ENCODE data around the gene HPN. TPM values are rescaled to one million over a fixed set of nuclear protein-coding genes. Genes with fewer than 3 reads are reported as not detected.

HPN gene
- total and polyA plus RNA-seq, 2 of the 13 experiments (the other 11 are each of a cell fraction or from before 2014, with no cell fraction given), result 46.7 to 261 TPM

DNA sequence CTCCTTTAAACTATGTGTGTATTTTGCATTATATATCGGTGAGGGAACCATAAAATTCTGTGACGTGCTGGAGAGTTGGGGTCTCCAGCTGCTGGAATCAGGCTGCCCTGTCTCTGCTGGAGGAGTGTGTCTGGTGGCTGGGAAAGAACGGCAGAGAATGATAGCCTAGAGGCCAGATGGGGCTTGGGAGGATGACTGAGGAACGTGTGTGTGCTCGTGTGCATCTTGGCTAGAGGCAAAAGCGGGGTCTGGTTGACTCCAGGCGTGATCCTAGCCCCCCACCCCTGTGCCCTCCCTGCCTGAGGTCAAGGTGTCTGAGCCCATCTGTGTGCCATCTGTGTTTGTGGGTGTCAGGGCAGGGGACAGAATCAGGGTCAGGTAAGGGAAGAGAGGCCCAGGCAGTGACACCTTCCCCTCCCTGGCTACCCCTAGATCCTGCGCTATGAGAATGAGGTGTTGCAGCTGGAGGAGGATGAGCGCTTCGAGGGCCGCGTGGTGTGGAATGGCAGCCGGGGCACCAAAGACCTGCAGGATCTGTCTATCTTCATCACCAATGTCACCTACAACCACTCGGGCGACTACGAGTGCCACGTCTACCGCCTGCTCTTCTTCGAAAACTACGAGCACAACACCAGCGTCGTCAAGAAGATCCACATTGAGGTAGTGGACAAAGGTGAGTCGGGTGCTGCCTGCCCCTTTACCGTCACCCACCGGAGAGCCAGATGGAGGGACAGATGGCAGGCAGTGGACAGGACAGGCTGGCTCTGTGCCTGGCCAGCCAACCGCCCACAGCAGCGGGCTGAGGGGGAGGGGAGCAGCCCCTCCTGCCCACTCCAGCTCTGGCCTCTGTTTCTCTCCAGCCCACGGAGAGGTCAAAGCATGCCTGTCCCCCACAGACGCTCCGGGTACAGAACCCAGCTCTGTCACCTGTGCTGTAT, 8.2 kb upstream of the HPN start:
- no peak for TF ChIP-seq ATM (IDR thresholded peaks at IDR 0.05; ENCODE audit: borderline replicate concordance)
- H3K4me3 ChIP-seq (replicated peaks in 1 of 3; ENCODE audit: insufficient read depth in 1 of 3, low read depth in 2 of 3, low read length in 3 of 3), result no peak overlapping the region
- FAIRE-seq (no peak), ATAC-seq (no peak), DNase-seq (ENCODE audit: low spot score) (no peak)
- ChIA-PET POLR2A (interaction anchor here (1.1 kb wide), 1 partner anchor 11 kb away, joined by 3 read pairs; no protein-coding TSS in a partner anchor), CTCF (ENCODE audit: low intra/inter-chr PET ratio, low total read pairs) (no interaction called here)
- 96% methylated on average over 29 of the region's 30 CpGs for WGBS (ENCODE audit: low lambda C conversion rate)
- H3K4me1 ChIP-seq (ENCODE audit: insufficient read depth, low read length), result peaks cover 38% of the 10 kb centered on the region
- H3K9ac ChIP-seq (ENCODE audit: insufficient read depth, low read depth, low read length), result no peak overlapping the region
- H3K27me3 ChIP-seq (ENCODE audit: control insufficient read depth in 1 of 2, insufficient read depth in 2 of 2, low read length in 2 of 2), result peaks cover 0 to 4% of the 10 kb centered on the region in 2 experiments; a peak in 1 of 5 replicates
- in situ Hi-C loops (cut with HindIII; ENCODE audit: extremely low pct_ligation_motif_present, low pct_unique_long_range_greater_than_20kb) (no loop called here), intact Hi-C loops (cut with micrococcal nuclease; ENCODE audit: unreplicated experiment) (no loop called here)
- no peak overlapping the region for H2AFZ ChIP-seq (ENCODE audit: low read length)
- H3K4me2 ChIP-seq (ENCODE audit: low read depth, low read length), result no peak overlapping the region
- no peak overlapping the region for H3K27ac ChIP-seq (ENCODE audit: extremely low read length, insufficient read depth, low read length)
- H3K36me3 ChIP-seq (replicated peaks in 1 of 2; ENCODE audit: control insufficient read depth in 1 of 2, insufficient read depth in 2 of 2, low read length in 2 of 2), result peaks cover 1 to 15% of the 10 kb centered on the region in 2 experiments; a peak in 1 of 5 replicates
- no peaks in the 10 kb centered on the region for H3K79me2 ChIP-seq (ENCODE audit: insufficient read depth, low read length)
- H3K9me3 ChIP-seq (ENCODE audit: low read length), result no peaks in the 10 kb centered on the region
- no TSS peak for BruUV-seq (replicated peaks)
- H4K20me1 ChIP-seq (ENCODE audit: insufficient read depth, low read length), result no peaks in the 10 kb centered on the region

- Histone ChIP-seq H3K9me3 (ENCODE audit: low read length) (no peaks in the 10 kb centered on the region), H4K20me1 (ENCODE audit: insufficient read depth, low read length) (no peaks in the 10 kb centered on the region), H3K79me2 (ENCODE audit: insufficient read depth, low read length) (no peaks in the 10 kb centered on the region), H3K27ac (ENCODE audit: extremely low read length, insufficient read depth, low read length) (no peak overlapping the region), H3K9ac (ENCODE audit: insufficient read depth, low read depth, low read length) (no peak overlapping the region), H3K4me3 (replicated peaks in 1 of 3; ENCODE audit: insufficient read depth in 1 of 3, low read depth in 2 of 3, low read length in 3 of 3) (no peak overlapping the region), H3K36me3 (replicated peaks in 1 of 2; ENCODE audit: control insufficient read depth in 1 of 2, insufficient read depth in 2 of 2, low read length in 2 of 2) (peaks cover 1 to 15% of the 10 kb centered on the region in 2 experiments; a peak in 1 of 5 replicates), H3K4me2 (ENCODE audit: low read depth, low read length) (no peak overlapping the region), H2AFZ (ENCODE audit: low read length) (no peak overlapping the region), H3K4me1 (ENCODE audit: insufficient read depth, low read length) (peaks cover 38% of the 10 kb centered on the region), H3K27me3 (ENCODE audit: control insufficient read depth in 1 of 2, insufficient read depth in 2 of 2, low read length in 2 of 2) (peaks cover 0 to 4% of the 10 kb centered on the region in 2 experiments; a peak in 1 of 5 replicates)
- ATAC-seq (no peak), FAIRE-seq (no peak), DNase-seq (ENCODE audit: low spot score) (no peak)
- intact Hi-C loops (cut with micrococcal nuclease; ENCODE audit: unreplicated experiment), result no loop called here
- 95% methylated on average over 11 of the region's 17 CpGs for WGBS (ENCODE audit: low lambda C conversion rate)
- ChIA-PET CTCF (ENCODE audit: low intra/inter-chr PET ratio, low total read pairs) (no interaction called here), POLR2A (interaction anchor here (1.0 to 1.1 kb wide), 2 partner anchors 10 to 28 kb away, joined by 3 read pairs; no protein-coding TSS in a partner anchor)
- in situ Hi-C loops (cut with HindIII; ENCODE audit: extremely low pct_ligation_motif_present, low pct_unique_long_range_greater_than_20kb), result no loop called here
- BruUV-seq (replicated peaks), result no TSS peak
- no peak for TF ChIP-seq ATAD3A (CRISPR knock-in tag; IDR thresholded peaks at IDR 0.05)
- TF ChIP-seq, protein P1, sequence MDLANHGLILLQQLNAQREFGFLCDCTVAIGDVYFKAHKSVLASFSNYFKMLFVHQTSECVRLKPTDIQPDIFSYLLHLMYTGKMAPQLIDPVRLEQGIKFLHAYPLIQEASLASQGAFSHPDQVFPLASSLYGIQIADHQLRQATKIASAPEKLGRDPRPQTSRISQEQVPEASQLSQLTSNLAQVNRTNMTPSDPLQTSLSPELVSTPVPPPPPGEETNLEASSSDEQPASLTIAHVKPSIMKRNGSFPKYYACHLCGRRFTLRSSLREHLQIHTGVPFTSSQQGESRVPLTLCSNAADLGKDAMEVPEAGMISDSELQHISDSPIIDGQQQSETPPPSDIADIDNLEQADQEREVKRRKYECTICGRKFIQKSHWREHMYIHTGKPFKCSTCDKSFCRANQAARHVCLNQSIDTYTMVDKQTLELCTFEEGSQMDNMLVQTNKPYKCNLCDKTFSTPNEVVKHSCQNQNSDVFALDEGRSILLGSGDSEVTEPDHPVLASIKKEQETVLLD (CRISPR knock-in tag; IDR thresholded peaks at IDR 0.05; ENCODE audit: low read depth), result no peak
- TF ChIP-seq ZNF512 (CRISPR knock-in tag; IDR thresholded peaks at IDR 0.05), result no peak
- no peak for TF ChIP-seq ZNF17 (CRISPR knock-in tag; IDR thresholded peaks at IDR 0.05)
- no peak for TF ChIP-seq SATB2 (CRISPR knock-in tag; IDR thresholded peaks at IDR 0.05)
- TF ChIP-seq SMARCE1 (IDR thresholded peaks at IDR 0.05; ENCODE audit: borderline replicate concordance), result no peak
- TF ChIP-seq TCF12 (IDR thresholded peaks at IDR 0.05), result no peak
- no peak for TF ChIP-seq TCF12 (CRISPR knock-in tag; IDR thresholded peaks at IDR 0.05)
- no peak for TF ChIP-seq ZNF605 (CRISPR knock-in tag; IDR thresholded peaks at IDR 0.05)
- TF ChIP-seq RBM39 (IDR thresholded peaks at IDR 0.05; ENCODE audit: low read depth, low read length, poor library complexity, severe bottlenecking), result no peak
These were observed 7.5 kb upstream of the HPN start for GRCh38 chr19:35034005-35034502.
